GM12891 (cell line): ENCODE data around the gene SNTN.

Experiments used
- POLR2A ChIP-seq: IDR thresholded peaks from 2 replicates; pipeline ENCODE4 v1.6.1; 2011; ENCODE audit warnings: low read depth, low read length, control low read depth
- POLR2AphosphoS5 ChIP-seq: IDR thresholded peaks from 2 replicates; pipeline ENCODE4 v1.6.1; 2011; ENCODE audit warnings: low read depth, low read length, control low read depth

- no peak for TF ChIP-seq POLR2A
- TF ChIP-seq POLR2AphosphoS5 = no peak
These were observed 17.3 kb upstream of the SNTN start for GRCh38 chr3:63635186-63635585.
